SU-DHL-6 (cell line): ENCODE measurements around the gene EN2.

Experiments used
- EZH2phosphoT487 ChIP-seq: fragments of 200-600 bp; sonication (generic), shearing (Covaris generic); conservative IDR thresholded peaks from 2 replicates; pipeline ENCODE4 v1.6.1; 2018; ENCODE audit warnings: mild to moderate bottlenecking, antibody characterized with exemption, low read length, moderate library complexity, mixed read lengths
- TF ChIP-seq, protein P1 (sequence below): fragments of 200-600 bp; sonication (generic); IDR thresholded peaks from one replicate; pipeline ENCODE4 v1.5.1; 2017; ENCODE audit warnings: antibody characterized with exemption, mild to moderate bottlenecking, low read length, moderate library complexity; ENCODE audit not compliant: insufficient read depth, poor library complexity, severe bottlenecking

DNA sequence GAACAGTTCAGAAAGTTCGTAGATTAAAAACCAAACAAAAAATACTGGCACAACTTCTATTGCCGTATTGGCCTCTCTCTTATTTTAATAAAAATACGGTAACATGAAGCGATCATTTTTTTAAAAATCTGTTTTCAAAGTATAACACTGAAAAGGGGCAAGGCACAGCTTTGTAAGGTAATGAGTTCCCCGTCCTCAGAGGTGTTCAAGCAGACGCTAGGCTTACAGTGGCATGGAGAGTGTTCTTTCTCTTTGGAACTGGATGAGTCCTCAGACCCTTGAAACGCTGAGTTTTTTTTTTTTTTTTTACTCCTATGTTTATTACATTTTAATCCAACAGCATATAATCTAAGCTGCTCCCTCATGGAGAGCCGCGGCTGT, 7.8 kb downstream of the EN2 start:
- TF ChIP-seq, protein P1, sequence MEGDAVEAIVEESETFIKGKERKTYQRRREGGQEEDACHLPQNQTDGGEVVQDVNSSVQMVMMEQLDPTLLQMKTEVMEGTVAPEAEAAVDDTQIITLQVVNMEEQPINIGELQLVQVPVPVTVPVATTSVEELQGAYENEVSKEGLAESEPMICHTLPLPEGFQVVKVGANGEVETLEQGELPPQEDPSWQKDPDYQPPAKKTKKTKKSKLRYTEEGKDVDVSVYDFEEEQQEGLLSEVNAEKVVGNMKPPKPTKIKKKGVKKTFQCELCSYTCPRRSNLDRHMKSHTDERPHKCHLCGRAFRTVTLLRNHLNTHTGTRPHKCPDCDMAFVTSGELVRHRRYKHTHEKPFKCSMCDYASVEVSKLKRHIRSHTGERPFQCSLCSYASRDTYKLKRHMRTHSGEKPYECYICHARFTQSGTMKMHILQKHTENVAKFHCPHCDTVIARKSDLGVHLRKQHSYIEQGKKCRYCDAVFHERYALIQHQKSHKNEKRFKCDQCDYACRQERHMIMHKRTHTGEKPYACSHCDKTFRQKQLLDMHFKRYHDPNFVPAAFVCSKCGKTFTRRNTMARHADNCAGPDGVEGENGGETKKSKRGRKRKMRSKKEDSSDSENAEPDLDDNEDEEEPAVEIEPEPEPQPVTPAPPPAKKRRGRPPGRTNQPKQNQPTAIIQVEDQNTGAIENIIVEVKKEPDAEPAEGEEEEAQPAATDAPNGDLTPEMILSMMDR: no peak
- no peak for TF ChIP-seq EZH2phosphoT487
